Gastroesophageal sphincter (tissue), 4 donors: ENCODE measurements around the gene CHIT1. TPM values are rescaled to one million over a fixed set of nuclear protein-coding genes. Genes with fewer than 3 reads are reported as not detected.

ENCODE experiments used
- ATAC-seq: fragments of 150-250 bp; one replicate; pipeline ENCODE4 v1.9.1; 2016; ENCODE audit warnings: mild to moderate bottlenecking, moderate library complexity
- H3K27ac ChIP-seq, 4 donors: fragments of 200-600 bp; sonication (generic) in 3 of 4; 1 replicate in 3 of 4; 2 replicates in 1 of 4; pipeline ENCODE4 v1.5.1; 2016 to 2019
- H3K27me3 ChIP-seq: fragments of 200-600 bp; sonication (generic); one replicate; pipeline ENCODE4 v1.5.1; 2019
- H3K36me3 ChIP-seq, 2 donors: fragments of 200-600 bp; sonication (generic); one replicate each; pipeline ENCODE4 v1.5.1; 2019; ENCODE audit warnings: control low read depth in 1 of 2
- H3K4me1 ChIP-seq, 3 donors: fragments of 200-600 bp; sonication (generic); 1 replicate in 2 of 3; 2 replicates in 1 of 3; pipeline ENCODE4 v1.5.1; 2016 to 2019; ENCODE audit warnings: control low read depth in 2 of 3
- H3K4me3 ChIP-seq, 2 donors: fragments of 200-600 bp; sonication (generic); one replicate each; pipeline ENCODE4 v1.5.1; 2019; ENCODE audit warnings: mild to moderate bottlenecking in 1 of 2, moderate library complexity in 1 of 2
- H3K9me3 ChIP-seq, 3 donors: fragments of 200-600 bp; sonication (generic); one replicate each; pipeline ENCODE4 v1.5.1; 2017 to 2019; ENCODE audit warnings: control low read depth in 2 of 3
- EP300 ChIP-seq: sonication (generic); formaldehyde crosslinking; IDR thresholded peaks from one replicate; pipeline ENCODE4 v1.6.1; 2017; ENCODE audit warnings: antibody characterized with exemption, mild to moderate bottlenecking
- POLR2A ChIP-seq, 2 donors: fragments of 450-650 bp; IDR thresholded peaks; one replicate each; pipeline ENCODE4 v1.6.1; 2017; ENCODE audit warnings: antibody characterized with exemption in 2 of 2, mild to moderate bottlenecking in 2 of 2, moderate library complexity in 1 of 2
- POLR2AphosphoS5 ChIP-seq: sonication (generic); formaldehyde crosslinking; IDR thresholded peaks from one replicate; pipeline ENCODE4 v1.6.1; 2017; ENCODE audit warnings: antibody characterized with exemption
- WGBS, 2 donors: methylation state at CpG; one replicate each; pipeline ENCODE4 v1.1.5; 2018; ENCODE audit warnings: low coverage in 1 of 2; 5-methylcytosine and 5-hydroxymethylcytosine counted together
- total RNA-seq, 4 donors: library from RNA; depleted of rRNA; stranded (reverse); fragments of >200 nt; gene quantifications; one replicate each; pipeline ENCODE4 v1.1.0, GENCODE V29; 2016
- TF ChIP-seq, protein P1 (sequence below), 4 experiments: fragments of 200-600 bp in 2 of 4; fragments of 450-650 bp in 2 of 4; sonication (generic) in 1 of 4; IDR thresholded peaks; one replicate each; pipeline ENCODE4 v1.5.1; 2017 to 2019; ENCODE audit warnings: antibody characterized with exemption in 4 of 4, mild to moderate bottlenecking in 2 of 4, moderate library complexity in 2 of 4

CHIT1 gene
- total RNA-seq, 4 donors from 2014 or later = 0.13 to 0.16 TPM; not detected in 2

DNA sequence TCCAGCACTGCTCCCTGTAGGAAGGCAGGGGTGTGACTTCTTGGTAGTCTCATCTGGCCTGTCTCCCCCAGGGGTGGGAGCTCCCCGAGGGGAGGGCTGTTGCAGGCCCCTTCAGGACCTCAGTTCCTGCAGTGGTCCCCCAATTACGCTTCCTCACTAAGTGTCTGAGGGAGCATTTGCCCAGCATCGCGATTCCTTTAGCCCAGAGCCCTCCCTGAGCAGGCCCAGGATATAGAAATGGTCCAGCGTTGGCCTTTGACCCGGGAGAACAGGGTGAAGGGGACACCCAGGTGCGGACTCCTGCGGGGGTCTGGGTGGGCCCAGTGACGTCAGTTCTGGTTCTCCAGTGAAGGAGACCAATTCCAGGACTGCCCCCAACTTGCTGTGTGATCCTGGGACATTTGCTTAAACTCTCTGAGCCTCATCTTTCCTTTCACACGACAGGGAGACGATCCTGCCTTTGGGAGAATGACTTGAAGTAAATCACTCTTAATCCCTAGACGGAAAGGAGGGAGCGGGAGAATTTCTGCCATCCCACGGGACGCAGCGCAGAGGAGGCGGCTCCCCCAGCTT lies 43.2 kb upstream of the CHIT1 start:
- H3K27me3 ChIP-seq = no peaks in the 10 kb centered on the region
- no peaks in the 10 kb centered on the region for H3K36me3 ChIP-seq
- 0% methylated on average over 1 of the region's 17 CpGs; no CpG with 5 or more reads in 1 of the 2 donors for WGBS, 2 donors
- H3K4me1 ChIP-seq = peaks cover 3 to 80% (median 37%) of the 10 kb centered on the region in 3 donors
- TF ChIP-seq EP300 = no peak
- peak overlapping the region in 3 of 4 donors; percentile 94 to 96 (median 94) for H3K27ac ChIP-seq
- no peak for ATAC-seq
- H3K9me3 ChIP-seq = no peaks in the 10 kb centered on the region
- H3K4me3 ChIP-seq = peak overlapping the region in 1 of 2 donors; percentile 33

DNA sequence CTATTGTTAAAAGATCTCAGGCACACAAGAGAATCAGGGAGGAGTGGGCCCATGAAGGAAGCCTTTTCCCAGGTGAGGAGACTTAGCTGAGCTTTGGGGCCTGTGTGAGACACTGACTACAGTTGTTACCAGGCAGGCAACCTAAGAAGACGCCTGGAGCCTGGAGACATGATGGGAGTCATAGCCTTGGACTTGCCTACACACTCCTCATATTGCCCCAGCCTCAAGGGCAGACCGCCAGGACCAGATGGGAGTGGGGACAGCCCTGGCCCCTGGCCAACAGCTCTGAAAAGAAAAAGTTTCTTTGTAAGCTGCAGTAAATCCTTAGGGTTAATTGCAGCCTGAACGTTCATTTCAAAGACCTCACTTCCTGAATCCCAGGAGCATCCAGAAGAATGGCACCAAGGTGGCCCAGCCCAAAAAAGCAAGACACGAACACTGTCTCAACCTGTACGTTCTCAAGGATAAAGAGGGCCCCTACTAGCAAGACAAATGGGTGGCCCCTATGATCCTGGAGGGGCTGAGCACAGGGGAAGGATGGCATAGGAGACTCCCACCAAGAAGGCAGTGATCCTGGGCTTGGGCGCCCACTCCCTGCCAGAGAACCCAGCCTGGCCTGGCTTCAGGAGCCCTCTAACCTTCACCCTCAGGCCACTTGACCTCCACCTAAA lies 42.6 kb upstream of the CHIT1 start:
- Histone ChIP-seq H3K27ac (peak overlapping the region in 1 of 4 donors; percentile 96), H3K4me3 (no peak overlapping the region), H3K36me3 (no peaks in the 10 kb centered on the region), H3K4me1 (peaks cover 0 to 77% (median 35%) of the 10 kb centered on the region in 3 donors), H3K9me3 (no peaks in the 10 kb centered on the region), H3K27me3 (no peaks in the 10 kb centered on the region)
- WGBS, 2 donors = 58% methylated on average over 4 of the region's 6 CpGs; no CpG with 5 or more reads in 1 of the 2 donors
- TF ChIP-seq, protein P1, sequence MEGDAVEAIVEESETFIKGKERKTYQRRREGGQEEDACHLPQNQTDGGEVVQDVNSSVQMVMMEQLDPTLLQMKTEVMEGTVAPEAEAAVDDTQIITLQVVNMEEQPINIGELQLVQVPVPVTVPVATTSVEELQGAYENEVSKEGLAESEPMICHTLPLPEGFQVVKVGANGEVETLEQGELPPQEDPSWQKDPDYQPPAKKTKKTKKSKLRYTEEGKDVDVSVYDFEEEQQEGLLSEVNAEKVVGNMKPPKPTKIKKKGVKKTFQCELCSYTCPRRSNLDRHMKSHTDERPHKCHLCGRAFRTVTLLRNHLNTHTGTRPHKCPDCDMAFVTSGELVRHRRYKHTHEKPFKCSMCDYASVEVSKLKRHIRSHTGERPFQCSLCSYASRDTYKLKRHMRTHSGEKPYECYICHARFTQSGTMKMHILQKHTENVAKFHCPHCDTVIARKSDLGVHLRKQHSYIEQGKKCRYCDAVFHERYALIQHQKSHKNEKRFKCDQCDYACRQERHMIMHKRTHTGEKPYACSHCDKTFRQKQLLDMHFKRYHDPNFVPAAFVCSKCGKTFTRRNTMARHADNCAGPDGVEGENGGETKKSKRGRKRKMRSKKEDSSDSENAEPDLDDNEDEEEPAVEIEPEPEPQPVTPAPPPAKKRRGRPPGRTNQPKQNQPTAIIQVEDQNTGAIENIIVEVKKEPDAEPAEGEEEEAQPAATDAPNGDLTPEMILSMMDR (IDR thresholded peaks at IDR 0.05) = no peak
- no peak for ATAC-seq

- WGBS, 2 donors = 21 to 22% methylated on average over 6 to 8 of the region's 8 CpGs
- no peak for ATAC-seq
- H3K4me1 ChIP-seq = peaks cover 0 to 67% (median 29%) of the 10 kb centered on the region in 3 donors
Measured at GRCh38 chr1:203271018-203271743, 41.7 kb upstream of the CHIT1 start.

GRCh38 chr1:203270448-203270847 lies 41.0 kb upstream of the CHIT1 start:
- WGBS, 2 donors = 69% methylated on average over 3 of the region's 4 CpGs; no CpG with 5 or more reads in 1 of the 2 donors
- H3K9me3 ChIP-seq = no peaks in the 10 kb centered on the region
- H3K4me3 ChIP-seq = no peak overlapping the region
- H3K27me3 ChIP-seq = no peaks in the 10 kb centered on the region
- ATAC-seq = no peak
- H3K27ac ChIP-seq = no peak overlapping the region
- H3K4me1 ChIP-seq = peaks cover 0 to 60% (median 27%) of the 10 kb centered on the region in 3 donors
- TF ChIP-seq, protein P1 (IDR thresholded peaks at IDR 0.05) = no peak
- no peaks in the 10 kb centered on the region for H3K36me3 ChIP-seq

More at GRCh38 chr1:203271018-203271743, 41.7 kb upstream of the CHIT1 start:
- Histone ChIP-seq H3K4me3 (no peak overlapping the region), H3K9me3 (no peaks in the 10 kb centered on the region), H3K27me3 (no peaks in the 10 kb centered on the region), H3K27ac (peak overlapping the region in 1 of 4 donors; percentile 15), H3K36me3 (no peaks in the 10 kb centered on the region)
- TF ChIP-seq, protein P1 (IDR thresholded peaks at IDR 0.05) = no peak
- TF ChIP-seq EP300 (no peak), POLR2AphosphoS5 (no peak), POLR2A (IDR thresholded peaks at IDR 0.05) (no peak)

DNA sequence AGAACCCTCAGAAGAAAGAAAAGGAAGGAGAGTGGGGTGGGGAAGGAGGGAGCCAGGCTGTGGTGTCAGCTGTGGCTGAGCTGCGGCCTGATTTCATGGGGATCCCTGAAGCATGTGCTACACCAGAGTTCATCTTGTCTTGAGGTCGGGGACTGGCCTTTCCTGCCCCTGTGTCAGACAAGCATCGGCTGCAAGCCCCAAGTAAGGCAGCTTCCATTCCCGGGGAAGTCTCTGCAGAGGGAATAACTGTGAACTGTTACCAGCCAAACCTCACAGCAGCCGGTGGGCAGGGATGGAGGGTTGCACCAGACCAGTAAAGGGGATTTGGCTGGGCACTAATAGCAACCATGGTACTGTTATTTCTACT lies 40.2 kb upstream of the CHIT1 start:
- H3K9me3 ChIP-seq = no peaks in the 10 kb centered on the region
- H3K27me3 ChIP-seq = no peaks in the 10 kb centered on the region
- no peak for ATAC-seq
- TF ChIP-seq POLR2A (IDR thresholded peaks at IDR 0.05) (no peak), POLR2AphosphoS5 (no peak), EP300 (no peak)
- 34 to 80% methylated on average over 1 to 3 of the region's 5 CpGs for WGBS, 2 donors
- no peaks in the 10 kb centered on the region for H3K36me3 ChIP-seq
- peaks cover 0 to 52% (median 19%) of the 10 kb centered on the region in 3 donors for H3K4me1 ChIP-seq
- H3K4me3 ChIP-seq = no peak overlapping the region
- H3K27ac ChIP-seq = no peak overlapping the region
